ENCODE data around the gene PLXNB2. TPM values are rescaled to one million over a fixed set of nuclear protein-coding genes. Genes with fewer than 3 reads are reported as not detected.

Gene PLXNB2
- polyA plus RNA-seq, 3 donors, result 193 to 218 (median 204) TPM

- no peak for DNase-seq (ENCODE audit: low read depth in 3 of 3, low spot score in 2 of 3)
These were observed 54.2 kb downstream of the PLXNB2 start for GRCh38 chr22:50253046-50253915.

DNA sequence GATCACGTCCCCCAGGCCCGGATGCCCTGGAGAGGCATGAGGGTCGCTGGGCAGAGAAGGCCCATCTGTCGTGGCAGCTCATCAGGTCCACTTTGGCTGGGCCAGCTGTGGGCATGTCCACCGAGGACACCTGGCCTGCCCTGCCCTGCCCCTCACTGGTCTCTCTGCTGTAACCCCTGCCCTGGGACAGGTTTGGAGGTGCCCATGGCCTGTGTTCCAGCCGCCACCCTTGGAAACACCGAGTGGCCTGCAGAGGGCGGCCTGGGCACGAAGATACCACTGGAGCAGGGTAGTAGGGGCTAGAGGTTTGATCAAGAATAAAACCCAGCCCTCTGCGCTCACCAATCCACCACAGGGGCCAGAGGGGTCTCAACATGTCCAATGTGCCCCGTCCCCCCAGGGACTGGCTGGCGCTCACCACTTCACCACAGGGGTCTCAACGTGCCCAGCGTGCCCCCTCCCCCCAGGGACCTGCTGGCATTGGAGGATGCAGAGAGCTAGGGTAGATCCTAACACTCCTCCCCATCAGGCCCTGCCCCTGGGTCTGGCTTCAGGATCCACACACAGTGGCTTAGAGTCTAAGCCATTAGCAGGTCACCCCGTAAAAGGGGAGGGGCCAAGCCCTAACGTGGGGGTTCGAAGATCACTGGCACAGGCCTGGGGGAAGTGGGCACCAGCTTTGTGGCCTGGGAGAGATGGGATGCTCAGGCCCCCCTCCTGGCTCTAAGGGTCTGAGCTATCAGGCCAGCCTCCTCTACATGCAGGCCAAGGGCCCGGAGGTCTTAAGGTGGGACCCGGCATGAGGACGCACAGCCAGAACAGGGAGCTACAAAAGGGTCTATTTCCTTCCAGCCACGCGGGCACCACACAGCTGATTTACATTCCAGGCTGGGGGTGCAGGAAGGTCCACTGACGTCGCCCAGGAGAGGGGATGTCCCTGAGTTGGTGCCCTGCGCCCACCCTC is 55.1 kb downstream of the PLXNB2 start:
- DNase-seq (ENCODE audit: low read depth in 3 of 3, low spot score in 2 of 3), result no peak

DNA sequence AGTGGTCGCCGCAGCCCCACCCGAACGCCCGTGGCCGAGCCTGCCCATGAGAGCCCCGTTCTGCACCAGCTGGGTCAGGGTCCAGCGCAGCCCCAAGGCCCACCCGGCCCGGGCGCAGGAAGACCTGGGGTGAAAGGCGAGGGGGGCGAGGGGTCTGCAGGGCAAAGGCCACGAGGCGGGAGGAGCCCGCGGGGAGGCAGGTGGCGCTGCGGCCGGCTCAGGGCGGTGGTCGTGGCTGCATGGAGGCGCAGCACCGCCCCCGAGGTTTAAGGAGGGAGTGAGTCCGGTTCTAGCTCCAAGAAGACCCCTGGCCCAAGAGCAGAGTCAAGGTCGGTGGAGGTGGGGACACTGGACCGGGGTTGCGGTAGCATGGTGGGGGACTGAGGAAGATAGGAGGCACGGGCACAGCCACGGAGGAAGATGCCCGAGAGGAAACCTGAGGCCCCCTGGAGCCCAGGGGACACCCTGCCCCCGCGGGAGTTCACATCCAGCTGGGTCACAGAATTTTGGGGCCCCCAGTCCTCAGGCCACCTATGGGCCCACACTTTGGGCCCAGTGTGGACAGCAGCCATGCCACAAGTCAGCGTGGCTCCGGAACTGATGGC is 55.9 kb downstream of the PLXNB2 start:
- no peak for DNase-seq (ENCODE audit: low read depth in 3 of 3, low spot score in 2 of 3)

GRCh38 chr22:50250555-50251476 is 56.6 kb downstream of the PLXNB2 start, which contains the start of gene HDAC10:
TSS of gene HDAC10 (minus strand) at chr22:50251265. CDS start at chr22:50251032, 233 bp downstream.
- DNase-seq (ENCODE audit: low read depth in 3 of 3, low spot score in 2 of 3), result no peak

DNA sequence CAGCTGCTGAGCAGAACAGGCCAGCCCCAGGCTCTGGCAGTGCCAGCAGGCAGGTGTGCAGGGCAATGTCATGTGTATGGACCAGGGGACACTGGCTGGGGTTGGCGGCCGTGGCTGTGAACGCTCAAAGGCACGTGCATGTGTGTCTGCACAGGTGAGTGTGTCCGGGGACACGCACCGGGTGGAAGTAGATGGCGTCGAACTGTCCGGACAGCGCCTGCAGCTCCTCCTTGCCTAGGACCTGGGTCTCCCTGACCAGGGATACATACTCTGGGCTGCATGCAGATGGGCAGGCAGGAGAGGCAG is 57.2 kb downstream of the PLXNB2 start:
- no peak for DNase-seq (ENCODE audit: low read depth in 3 of 3, low spot score in 2 of 3)

GRCh38 chr22:50249341-50250248 is 57.9 kb downstream of the PLXNB2 start:
- DNase-seq (ENCODE audit: low read depth in 3 of 3, low spot score in 2 of 3), result no peak

DNA sequence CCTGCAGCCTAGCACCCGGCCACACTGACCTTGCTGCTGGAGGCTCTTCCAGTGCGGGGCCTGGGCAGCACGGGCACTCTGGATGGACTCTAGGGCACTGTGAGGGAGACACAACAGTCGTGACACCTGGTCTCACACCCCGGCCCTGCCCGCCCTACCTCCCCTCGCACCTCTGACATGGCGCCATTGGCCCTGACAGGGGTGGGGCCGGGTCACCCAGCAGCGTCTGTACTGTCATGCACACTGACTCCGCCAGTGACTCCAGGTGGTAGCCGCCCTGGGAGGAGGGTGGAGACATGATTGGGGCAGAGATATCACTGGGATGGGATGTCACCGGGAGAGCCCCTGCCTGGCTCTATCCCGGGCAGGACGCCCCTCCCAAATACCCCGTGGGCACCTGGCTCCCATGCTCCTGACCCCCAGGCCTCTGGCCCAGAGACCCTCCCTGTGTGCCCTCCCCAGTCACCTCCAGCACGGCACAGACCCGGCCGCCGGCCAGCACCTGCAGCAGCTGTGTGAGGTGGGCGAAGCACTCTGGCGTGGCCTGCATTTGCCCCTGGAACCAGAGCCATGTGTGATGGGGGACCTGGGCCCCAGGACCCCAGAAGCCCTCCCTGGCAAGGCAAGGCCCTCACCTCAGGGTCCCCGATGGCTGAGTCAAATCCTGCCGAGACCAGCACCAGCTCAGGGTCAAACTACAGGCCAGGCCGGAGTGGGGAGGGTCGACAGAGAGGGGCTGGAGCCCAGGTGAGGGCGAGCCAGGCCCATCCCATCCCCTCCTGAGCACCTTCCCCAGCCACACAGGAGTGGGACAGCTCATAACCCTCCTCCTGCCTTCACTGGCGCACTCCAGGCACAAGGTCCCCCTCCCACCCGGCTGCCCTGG is 59.0 kb downstream of the PLXNB2 start:
- DNase-seq (ENCODE audit: low read depth in 3 of 3, low spot score in 2 of 3), result no peak

DNA sequence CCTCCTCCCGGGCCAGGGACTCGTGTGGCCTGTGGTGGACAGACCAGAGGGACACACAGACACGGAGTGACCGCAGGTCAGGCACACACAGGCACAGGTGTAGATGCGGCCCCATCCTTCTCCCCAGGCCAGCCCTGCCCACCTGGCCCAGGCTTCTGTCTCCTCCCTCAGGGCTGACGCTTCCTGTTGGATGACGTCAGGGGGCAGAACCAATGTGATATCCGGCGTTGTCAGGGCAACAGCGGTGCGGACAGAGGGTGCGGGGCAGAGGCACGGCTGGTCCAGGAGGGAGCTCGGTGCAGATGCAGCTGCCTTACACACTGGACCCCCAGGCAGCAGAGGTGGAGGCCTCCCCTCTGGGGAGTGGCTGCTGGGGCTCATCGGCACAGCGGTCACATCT is 59.7 kb downstream of the PLXNB2 start:
- DNase-seq (ENCODE audit: low read depth in 3 of 3, low spot score in 2 of 3), result no peak

DNA sequence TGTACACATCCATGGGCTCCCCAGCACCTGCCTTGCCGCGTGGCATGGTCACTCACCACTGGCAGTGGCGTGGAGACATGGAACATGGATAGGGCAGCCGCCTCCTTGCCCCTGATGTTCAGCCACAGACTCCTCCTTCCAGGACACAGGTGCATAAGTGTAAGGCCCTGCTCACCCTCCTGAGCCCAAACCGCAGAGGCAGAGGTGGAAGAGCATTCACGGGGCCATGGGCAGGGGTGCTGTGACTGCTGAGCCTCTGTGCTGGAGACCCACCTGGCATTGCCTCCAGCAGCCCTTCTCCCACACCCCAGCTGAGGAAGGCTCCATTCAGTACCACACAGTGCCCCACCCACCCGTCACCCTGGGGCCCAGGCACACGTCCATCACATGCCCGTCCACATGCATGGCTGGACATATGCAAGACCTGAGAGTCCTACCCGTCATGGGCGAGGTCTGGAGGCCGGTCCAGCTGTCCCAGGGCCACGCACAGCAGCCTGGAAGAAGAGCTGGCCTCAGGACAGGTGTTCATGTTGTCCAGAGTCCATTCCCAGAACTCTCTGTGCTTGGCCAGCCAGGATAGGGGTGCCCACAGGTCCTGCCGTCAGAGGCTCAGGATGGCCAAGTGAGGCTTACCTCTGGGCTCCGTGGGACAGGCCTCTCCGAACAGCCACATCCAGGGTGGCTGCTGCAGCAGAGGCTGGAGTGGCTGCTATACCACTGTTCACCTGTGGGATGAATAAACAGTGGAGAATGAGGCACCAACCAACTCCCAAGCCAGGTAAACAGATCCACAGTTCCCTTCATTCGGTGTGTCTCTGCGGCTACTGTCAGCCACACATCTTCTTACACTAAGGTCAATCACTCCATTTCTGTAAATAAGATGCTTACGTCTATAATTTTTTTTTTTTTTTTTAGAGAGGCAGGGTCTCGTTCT is 60.9 kb downstream of the PLXNB2 start:
- DNase-seq (ENCODE audit: low read depth in 3 of 3, low spot score in 2 of 3), result no peak

- DNase-seq (ENCODE audit: low read depth in 3 of 3, low spot score in 2 of 3), result no peak
These were observed 62.0 kb downstream of the PLXNB2 start for GRCh38 chr22:50245214-50246072.

DNA sequence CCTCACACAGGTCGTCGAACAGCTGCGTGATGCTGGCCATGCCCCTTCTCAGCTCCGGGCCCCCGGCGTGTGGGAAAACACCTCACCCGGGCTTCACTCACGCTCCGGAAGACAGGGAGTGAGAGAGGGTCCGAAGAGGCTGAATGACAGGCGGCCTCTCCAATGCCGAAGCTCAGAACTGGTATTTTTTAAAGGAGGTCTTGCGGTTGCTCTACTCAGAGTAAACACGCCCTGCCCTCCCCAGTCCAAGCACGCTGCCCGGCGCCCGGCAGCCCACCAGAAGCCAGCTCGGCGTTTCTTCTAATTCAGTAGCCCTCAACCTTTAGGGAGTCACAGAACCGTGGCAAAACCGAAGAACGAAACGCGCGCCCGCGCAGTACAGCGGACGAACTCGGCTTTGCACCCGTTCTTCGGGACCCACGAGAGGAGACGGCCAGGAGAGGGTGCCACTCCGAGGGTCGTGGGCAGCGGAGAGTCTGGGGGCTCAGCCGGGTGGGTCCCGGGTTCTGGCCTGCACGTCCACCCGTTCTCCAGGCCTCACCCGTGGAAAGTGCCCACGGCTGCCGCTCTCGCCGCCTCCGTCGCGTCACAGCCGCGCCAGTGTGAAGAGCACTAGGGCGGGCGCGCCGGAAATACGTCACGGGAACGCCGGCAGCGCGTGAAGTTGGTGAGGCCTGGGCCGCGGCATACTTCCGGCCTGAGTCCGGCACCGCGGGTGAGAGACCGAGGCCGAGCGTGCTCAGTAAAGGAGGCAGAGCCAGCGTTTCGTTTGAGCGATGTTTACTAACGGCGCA is 62.8 kb downstream of the PLXNB2 start, which contains the start of gene TUBGCP6:
Gene TUBGCP6, minus strand, starts transcription at position 604 of the 794 bp plus-strand sequence. Its CDS starts 564 bp downstream, at position 40.
- peak; percentile 72 to 89 (median 85) for DNase-seq (ENCODE audit: low read depth in 3 of 3, low spot score in 2 of 3)

DNA sequence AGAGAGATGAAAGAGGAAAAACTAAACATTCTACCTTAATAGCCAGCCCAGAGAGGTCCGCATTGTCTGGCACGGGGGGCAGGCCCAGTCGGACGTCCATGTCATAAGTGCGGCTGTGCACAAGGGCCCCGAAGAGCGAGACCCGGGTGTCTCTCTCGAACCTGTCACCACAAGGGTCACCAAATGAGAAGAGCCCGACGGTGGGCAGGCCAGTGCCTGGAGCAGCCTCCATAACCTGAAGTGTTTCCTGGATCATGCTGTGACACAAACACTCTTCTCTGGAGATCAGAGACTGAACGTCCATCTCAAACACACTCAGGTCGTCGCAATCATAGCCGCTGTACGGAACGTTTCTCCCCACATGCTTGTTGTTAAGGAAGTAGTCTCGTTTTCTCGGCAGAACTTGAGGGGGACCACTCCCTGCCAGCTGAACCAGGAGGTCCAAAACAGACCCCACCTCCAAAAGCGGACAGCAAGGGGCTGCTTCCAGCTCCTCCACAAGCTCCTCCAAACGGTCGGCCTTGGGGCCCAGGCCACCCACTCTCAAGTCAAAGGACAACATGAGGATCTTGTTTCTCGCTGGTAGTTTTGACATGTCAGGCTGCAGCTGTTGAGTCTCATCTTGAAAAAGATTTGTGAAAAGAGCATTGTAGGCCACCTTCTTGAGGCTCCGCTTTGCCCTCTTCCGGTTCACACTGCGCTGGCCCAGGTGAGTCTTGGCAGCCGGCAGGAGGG is 63.6 kb downstream of the PLXNB2 start:
- no peak for DNase-seq (ENCODE audit: low read depth in 3 of 3, low spot score in 2 of 3)

DNA sequence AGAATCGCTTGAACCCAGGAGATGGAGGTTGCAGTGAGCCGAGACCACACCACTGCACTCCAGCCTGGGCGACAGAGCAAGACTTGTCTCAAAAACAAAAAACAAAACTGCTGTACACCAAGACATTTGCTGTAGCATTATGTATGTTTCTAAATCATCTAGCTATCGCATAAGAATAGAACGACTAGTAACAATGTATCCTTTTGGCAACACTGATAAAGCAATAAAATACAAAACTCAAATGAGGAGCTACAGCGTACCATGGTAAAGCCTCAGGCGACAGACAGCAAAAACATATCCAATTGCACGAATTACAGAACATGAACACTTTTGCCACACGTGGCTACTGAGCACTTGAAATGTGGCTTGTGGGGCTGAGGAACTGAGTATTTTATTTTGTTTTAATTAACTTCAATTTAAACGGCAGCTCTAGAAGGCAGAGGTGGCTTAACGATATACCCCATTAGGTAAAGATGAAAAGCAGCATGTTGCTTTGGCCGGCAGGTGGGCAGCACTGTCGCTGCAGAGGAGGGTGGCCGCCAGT is 65.0 kb downstream of the PLXNB2 start:
- DNase-seq (ENCODE audit: low read depth in 3 of 3, low spot score in 2 of 3), result no peak

DNA sequence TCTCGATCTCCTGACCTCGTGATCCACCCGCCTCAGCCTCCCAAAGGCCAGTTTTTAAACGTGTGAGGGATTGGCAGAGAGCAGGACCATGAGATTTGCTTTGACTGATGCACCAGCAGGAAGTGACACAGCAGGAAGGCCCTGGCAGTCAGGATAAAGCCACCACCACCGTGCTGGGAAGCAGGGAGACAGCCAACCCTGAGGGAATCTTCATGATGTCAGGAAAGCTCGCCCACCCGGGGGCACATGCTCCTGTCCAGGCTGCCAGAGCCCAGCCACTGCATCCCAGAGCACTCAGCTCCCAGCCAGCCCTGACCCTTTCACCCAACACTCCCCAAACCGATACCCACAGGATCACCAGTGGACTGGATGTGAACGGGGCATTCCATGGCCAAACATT is 68.7 kb downstream of the PLXNB2 start:
- no peak for DNase-seq (ENCODE audit: low read depth in 3 of 3, low spot score in 2 of 3)

All from right renal cortex interstitium (tissue), 3 donors.